HG03025 (cell line): ENCODE measurements around the gene ACSM6.

Experiments
- ATAC-seq: cut with Tn5 transposase; IDR thresholded peaks from one replicate; pipeline ENCODE4 v1.9.1; 2021; ENCODE audit warnings: mild to moderate bottlenecking, moderate library complexity; ENCODE audit not compliant: unreplicated experiment, low FRiP score

The ACSM6 gene

GRCh38 chr10:95266674-95267095 lies 72.6 kb downstream of the ACSM6 start:
- no peak for ATAC-seq

GRCh38 chr10:95267251-95267650 lies 73.2 kb downstream of the ACSM6 start:
- ATAC-seq: no peak

DNA sequence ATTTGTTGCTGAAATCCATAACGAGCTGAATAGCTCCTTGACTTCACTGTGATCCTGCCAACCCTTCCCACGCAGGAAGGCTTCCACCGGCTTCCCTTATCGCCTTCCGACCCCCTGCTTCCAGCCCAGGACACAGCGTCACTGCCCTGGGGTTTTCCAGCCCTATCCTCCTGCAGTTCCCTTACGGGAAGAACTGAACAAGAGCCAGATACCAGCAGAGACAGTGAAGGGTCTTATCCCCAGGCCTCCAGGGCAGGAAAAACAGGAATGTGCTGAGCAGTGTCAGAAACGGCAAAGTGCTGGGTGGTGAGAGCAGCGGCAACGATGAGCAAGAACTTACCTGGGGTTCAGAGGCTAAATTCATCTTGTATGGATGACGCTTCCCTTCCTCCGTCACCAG lies 74.4 kb downstream of the ACSM6 start:
- ATAC-seq: no peak

- no peak for ATAC-seq
These were observed 79.6 kb downstream of the ACSM6 start for GRCh38 chr10:95273393-95274312.

- ATAC-seq: no peak
These were observed 81.8 kb downstream of the ACSM6 start for GRCh38 chr10:95275726-95276366.

DNA sequence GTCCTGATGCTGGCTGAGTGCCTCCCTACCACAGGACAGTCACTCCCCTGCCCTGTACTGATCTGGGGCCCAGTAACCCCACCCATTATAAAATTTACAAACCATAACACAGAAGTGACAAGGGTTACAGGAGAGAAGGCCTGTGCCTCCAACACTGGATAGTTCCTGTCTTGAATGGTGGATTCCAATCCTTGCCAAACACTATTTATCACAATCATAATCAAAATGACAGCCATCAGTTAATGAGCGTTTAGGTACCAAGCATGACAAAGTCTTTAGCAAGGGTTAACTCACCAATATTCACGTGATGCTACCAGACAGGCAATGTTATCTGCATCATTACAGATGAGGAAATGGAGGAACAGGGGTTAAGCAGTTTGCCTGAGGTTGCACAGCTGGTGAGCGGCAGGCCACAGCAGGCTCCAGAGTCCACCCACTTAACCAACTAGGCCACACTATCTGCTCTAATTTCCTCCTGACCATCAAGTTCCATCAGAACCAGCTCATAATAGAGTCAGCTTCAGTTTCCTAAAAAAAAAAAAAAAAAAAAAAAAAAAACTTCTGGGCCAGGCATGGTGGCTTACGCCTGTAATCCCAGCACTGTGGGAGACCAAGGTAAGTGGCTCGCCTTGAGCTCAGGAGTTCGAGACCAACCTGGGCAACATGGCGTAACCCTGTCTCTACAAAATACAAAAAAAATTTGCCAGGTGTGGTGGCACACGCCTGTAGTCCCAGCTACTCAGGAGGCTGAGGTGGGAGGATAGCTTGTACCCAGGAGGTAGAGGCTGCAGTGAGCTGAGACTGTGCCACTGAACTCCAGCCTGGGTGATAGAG lies 82.5 kb downstream of the ACSM6 start:
- ATAC-seq: no peak

DNA sequence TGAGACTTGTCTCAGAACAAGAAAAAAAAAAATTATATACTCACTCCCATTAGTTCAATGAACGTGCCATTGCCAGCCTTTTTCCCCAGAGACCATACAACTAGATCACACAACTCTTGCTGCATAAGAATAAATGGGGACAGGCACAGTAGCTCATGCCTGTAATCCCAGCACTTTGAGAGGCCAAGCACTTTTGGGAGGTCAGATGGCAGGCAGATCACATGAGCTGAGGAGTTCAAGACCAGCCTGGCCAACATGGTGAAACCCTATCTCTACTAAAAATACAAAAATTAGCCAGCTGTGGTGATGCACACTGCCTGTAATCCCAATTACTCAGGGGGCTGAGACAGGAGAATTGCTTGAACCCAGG lies 83.1 kb downstream of the ACSM6 start:
- ATAC-seq: no peak

- ATAC-seq: no peak
These were observed 83.6 kb downstream of the ACSM6 start for GRCh38 chr10:95277614-95278013.
